ENCODE measurements around the gene GARS1.

Gene GARS1

DNA sequence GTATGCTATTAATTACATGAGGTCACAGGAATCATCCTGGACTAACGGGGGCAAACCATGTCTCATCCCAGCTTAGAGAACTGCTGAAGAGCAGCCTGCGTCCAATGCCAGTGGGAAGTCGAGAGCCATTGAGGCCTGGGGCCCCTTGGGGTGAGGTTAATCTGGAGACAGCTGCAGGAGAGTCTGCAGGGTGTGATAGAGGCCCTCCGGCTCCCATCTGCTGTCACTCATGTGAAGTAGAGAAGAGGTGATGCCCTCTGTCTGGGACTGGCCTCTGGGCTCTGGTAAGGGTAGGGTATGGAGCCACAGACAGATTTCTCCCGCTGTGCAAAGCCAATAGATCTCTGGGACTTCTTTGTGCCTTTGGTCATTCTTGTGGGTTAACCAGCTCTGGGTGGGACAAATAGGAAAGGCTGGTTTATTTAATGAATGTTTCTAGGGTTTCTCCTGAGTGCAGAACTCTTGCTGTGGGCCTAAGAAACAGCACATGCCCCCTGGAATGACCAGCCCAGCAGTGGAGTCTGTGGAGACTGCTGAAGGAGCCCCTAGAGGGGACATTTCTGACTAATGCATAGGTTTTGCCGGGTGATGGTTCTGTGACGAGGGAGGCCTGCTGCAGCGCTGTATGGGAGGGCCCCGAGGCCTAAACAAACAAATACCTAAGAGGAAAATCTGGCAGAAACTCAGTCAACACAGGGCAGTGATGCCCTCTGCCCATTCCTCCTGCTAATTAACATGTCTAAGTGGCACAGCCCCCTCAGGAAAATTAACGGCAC, 53.1 kb downstream of the GARS1 start:
- no peak for DNase-seq (ENCODE audit: insufficient read length, low spot score)
- no peak for FAIRE-seq
- TF ChIP-seq, protein P1, sequence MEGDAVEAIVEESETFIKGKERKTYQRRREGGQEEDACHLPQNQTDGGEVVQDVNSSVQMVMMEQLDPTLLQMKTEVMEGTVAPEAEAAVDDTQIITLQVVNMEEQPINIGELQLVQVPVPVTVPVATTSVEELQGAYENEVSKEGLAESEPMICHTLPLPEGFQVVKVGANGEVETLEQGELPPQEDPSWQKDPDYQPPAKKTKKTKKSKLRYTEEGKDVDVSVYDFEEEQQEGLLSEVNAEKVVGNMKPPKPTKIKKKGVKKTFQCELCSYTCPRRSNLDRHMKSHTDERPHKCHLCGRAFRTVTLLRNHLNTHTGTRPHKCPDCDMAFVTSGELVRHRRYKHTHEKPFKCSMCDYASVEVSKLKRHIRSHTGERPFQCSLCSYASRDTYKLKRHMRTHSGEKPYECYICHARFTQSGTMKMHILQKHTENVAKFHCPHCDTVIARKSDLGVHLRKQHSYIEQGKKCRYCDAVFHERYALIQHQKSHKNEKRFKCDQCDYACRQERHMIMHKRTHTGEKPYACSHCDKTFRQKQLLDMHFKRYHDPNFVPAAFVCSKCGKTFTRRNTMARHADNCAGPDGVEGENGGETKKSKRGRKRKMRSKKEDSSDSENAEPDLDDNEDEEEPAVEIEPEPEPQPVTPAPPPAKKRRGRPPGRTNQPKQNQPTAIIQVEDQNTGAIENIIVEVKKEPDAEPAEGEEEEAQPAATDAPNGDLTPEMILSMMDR (IDR thresholded peaks at IDR 0.05; ENCODE audit: insufficient read depth, missing control alignments) = no peak

DNA sequence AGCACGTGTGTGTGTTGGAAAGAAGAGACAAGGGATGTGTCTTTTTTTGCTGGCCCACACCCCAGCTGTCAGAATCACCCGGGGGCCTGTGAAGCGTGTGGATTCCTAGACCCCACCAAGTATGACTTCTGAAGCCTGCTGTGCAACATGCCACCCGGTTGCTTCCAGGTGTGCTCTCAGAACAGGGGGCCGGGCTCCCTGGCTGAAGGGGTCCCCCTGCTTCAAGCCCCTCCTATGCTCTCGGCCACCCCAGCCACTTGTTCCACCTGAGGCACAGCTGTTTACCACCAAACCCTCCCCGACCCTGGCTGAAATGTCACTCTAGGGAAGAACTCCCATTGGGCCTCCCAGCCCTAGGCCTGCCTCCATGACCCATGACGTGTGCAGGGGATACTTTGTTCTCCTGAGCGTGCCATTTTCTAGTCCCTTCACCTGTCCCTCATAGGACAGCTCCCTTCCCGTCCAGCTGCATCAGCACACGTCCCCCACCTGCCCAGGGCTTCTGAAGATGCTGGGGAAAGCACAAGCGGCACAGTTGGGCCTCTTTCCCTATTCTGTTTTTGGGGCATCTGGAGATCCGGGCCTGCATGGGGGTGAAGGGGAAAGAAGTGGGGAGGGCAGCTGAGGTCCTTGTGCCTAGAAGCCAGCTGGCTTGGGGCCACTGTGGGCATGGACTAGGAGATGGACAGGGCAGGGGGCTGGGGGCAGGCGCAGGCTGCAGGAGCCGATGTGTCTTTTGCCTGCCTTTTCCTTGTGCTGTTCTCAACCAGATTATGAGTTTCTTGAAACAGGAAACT, 54.3 kb downstream of the GARS1 start:
- no peak for FAIRE-seq
- no peak for DNase-seq (ENCODE audit: insufficient read length, low spot score)
- TF ChIP-seq, protein P1 (IDR thresholded peaks at IDR 0.05; ENCODE audit: insufficient read depth, missing control alignments) = no peak

DNA sequence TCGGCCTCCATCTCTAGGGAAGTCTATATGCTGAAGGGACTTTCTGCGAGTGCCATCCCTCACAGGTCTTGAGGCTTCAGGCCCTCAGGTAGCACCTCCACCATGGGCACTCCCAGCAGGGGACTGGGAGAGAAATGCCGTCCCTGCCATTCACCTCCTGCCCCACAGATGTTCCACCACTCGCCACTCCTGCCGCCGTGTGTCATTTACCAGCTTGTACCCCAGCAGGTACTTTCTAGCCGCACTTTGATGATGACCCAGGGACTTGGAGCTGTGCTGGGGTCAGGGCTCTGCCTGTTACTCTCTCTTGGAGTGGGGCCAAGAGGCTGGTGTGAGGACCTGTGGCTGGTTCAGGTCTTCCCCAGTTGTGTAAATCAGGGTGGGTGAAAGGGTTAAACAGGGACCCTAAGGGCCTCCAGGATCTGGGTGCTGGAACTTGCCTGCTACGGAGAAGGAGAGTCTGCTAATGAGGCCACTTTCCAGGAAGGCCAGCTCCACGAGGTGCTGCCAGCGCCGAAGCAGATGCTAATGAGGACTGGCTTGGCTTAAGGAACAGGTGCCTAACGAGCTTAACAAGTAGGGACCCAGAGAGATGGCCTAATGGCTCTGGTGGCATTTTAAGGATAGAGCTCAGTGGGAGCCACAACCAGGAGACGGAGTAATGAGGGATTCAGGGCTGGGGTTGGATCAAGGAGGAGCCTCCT, 55.2 kb downstream of the GARS1 start:
- FAIRE-seq (no peak), DNase-seq (ENCODE audit: insufficient read length, low spot score) (no peak)
- TF ChIP-seq, protein P1 (IDR thresholded peaks at IDR 0.05; ENCODE audit: insufficient read depth, missing control alignments) = no peak

DNA sequence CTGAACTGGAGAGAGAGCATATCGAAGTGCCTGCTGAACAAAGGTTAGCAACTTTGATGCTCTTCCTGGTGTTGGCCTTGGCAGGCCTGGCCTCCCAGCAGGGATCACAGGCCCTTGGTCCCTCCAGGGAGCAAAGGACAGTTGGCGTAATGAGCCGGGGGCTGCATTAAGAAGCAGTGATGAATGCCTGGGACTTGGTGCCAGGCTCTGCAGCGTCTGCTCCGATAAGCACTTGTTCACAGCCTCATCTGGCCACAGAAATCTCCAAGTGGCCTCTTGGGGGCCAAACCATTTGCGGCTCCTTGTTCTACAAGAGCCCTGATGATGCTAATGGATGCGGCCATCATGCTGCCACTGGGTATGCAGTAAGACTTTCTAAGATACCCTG, 55.7 kb downstream of the GARS1 start:
- TF ChIP-seq, protein P1 (IDR thresholded peaks at IDR 0.05; ENCODE audit: insufficient read depth, missing control alignments) = no peak
- FAIRE-seq = no peak
- no peak for DNase-seq (ENCODE audit: insufficient read length, low spot score)

DNA sequence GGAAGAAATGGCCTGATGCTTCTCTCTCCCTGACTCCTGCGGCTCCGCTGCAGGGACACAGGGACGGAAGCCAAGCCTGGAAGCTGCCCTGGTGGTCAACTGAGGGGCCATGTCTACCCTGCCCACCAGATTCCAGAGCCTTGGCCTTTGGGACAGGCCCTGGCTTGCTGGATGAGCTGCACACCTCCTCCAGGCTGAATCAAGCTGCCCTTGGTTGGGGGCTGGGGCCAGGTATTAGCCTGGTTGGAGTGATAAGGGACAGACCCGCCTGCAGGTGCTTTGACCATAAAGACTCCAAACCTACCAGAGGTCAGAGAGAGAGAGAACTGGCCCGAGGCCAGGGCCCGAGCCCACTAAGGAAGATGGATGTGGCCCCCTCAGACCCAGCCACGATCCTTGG, 57.5 kb downstream of the GARS1 start:
- FAIRE-seq = no peak
- no peak for DNase-seq (ENCODE audit: insufficient read length, low spot score)
- TF ChIP-seq, protein P1 (IDR thresholded peaks at IDR 0.05; ENCODE audit: insufficient read depth, missing control alignments) = no peak

DNA sequence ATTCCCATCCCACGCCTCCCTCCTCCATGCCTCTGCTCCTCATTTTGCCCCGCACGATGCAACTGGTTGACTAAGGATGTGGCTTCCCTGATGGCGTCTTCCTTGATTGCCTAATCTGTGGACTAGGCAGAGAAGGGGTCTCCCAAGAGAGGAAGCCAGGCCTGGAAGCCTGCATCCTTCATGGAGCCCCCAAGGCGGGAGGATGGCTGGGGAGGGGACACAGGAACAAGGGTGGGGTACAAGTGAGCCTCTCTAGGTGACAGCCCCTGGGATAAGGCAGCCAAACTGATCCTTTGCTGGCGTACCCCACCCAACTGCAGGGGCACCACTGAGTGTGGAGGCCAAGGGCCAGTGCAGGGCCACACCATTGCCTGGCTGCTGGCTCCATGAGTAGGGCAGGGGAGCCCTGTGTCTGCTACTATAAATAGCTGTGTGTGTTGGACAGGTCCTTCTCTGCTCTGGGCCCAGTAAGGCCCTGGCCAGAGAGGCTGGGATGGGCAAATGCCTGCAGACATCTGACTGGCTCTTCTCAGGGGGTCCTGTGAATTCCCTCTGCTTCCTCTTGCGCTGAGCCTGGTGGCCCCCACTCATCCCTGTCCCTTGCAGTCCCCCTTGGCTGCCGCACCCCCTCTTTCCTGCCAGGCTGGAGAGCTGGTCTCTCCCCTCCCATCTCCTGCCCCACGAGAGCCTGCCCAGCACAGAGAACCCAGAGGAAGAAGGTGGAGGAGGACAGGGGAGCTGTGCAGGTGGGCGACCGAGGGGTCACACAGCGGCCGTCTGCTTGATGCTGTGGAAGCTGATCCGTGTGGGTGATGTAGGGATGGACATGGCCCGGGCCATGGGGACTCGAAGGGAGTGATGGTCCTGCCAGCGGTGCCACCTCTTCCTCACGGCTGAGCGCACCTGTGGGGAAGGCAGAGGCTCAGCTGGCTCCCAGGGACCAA, 58.3 kb downstream of the GARS1 start:
- TF ChIP-seq, protein P1 (IDR thresholded peaks at IDR 0.05; ENCODE audit: insufficient read depth, missing control alignments) = no peak
- FAIRE-seq (no peak), DNase-seq (ENCODE audit: insufficient read length, low spot score) (no peak)
